Loucy (cell line): Measurements from ENCODE around the gene LBHD2.

Source experiments
- H2AFZ ChIP-seq: fragments of 200-600 bp; sonication (generic); 2 replicates; pipeline ENCODE4 v1.6.0; 2016; ENCODE audit warnings: antibody characterized with exemption, mild to moderate bottlenecking, low read length, moderate library complexity
- H3F3A ChIP-seq: fragments of 200-600 bp; 2 replicates; pipeline ENCODE4 v1.6.0; 2016; ENCODE audit warnings: antibody characterized with exemption, low read depth, mild to moderate bottlenecking
- H3K27me3 ChIP-seq: fragments of 200-600 bp; sonication (generic); 2 replicates; pipeline ENCODE4 v1.6.1; 2014; ENCODE audit warnings: low read length, mild to moderate bottlenecking; ENCODE audit not compliant: insufficient read depth, poor library complexity, severe bottlenecking
- H3K36me3 ChIP-seq: fragments of 200-600 bp; sonication (generic); 2 replicates; pipeline ENCODE4 v1.6.1; 2016; ENCODE audit warnings: low read length; ENCODE audit not compliant: insufficient read depth
- H3K4me1 ChIP-seq: fragments of 200-600 bp; sonication (generic); 2 replicates; pipeline ENCODE4 v1.5.1; 2014; ENCODE audit warnings: low read length, mild to moderate bottlenecking; ENCODE audit not compliant: insufficient read depth, poor library complexity, severe bottlenecking
- H3K4me2 ChIP-seq: fragments of 200-600 bp; sonication (generic); 2 replicates; pipeline ENCODE4 v1.6.0; 2014; ENCODE audit warnings: antibody characterized with exemption, low read length, low read depth, mild to moderate bottlenecking; ENCODE audit not compliant: poor library complexity, severe bottlenecking
- H3K4me3 ChIP-seq: fragments of 200-600 bp; sonication (generic); 2 replicates; pipeline ENCODE4 v1.5.1; 2014; ENCODE audit warnings: low read length, mild to moderate bottlenecking, mixed read lengths; ENCODE audit not compliant: poor library complexity, severe bottlenecking
- H3K79me2 ChIP-seq: fragments of 200-600 bp; sonication (generic); 2 replicates; pipeline ENCODE4 v1.6.1; 2014; ENCODE audit warnings: low read length; ENCODE audit not compliant: insufficient read depth
- H3K9ac ChIP-seq: fragments of 200-600 bp; sonication (generic); 2 replicates; pipeline ENCODE4 v1.6.0; 2014; ENCODE audit warnings: mild to moderate bottlenecking, low read depth, low read length, moderate library complexity; ENCODE audit not compliant: poor library complexity, severe bottlenecking
- H3K9me2 ChIP-seq: fragments of 200-600 bp; sonication (generic); replicated peaks from 2 replicates; pipeline ENCODE4 v1.6.1; 2016; ENCODE audit warnings: low read depth, low read length, mixed read lengths
- H3K9me3 ChIP-seq: fragments of 200-600 bp; sonication (generic); 2 replicates; pipeline ENCODE4 v1.6.1; 2014; ENCODE audit warnings: mild to moderate bottlenecking, antibody characterized with exemption, low read length, low read depth; ENCODE audit not compliant: insufficient read depth
- H4K20me1 ChIP-seq: fragments of 200-600 bp; sonication (generic); 2 replicates; pipeline ENCODE4 v1.6.0; 2014; ENCODE audit warnings: antibody characterized with exemption, low read length, mild to moderate bottlenecking; ENCODE audit not compliant: insufficient read depth, poor library complexity, severe bottlenecking
- EZH2phosphoT487 ChIP-seq: fragments of 200-600 bp; IDR thresholded peaks from 2 replicates; pipeline ENCODE4 v1.6.1; 2018; ENCODE audit warnings: antibody characterized with exemption, mild to moderate bottlenecking, moderate library complexity, borderline replicate concordance
- TF ChIP-seq, protein P1 (sequence below): fragments of 200-600 bp; sonication (generic); conservative IDR thresholded peaks from 2 replicates; pipeline ENCODE4 v1.5.1; 2014; ENCODE audit warnings: mild to moderate bottlenecking, antibody characterized with exemption, low read length

LBHD2 gene

DNA sequence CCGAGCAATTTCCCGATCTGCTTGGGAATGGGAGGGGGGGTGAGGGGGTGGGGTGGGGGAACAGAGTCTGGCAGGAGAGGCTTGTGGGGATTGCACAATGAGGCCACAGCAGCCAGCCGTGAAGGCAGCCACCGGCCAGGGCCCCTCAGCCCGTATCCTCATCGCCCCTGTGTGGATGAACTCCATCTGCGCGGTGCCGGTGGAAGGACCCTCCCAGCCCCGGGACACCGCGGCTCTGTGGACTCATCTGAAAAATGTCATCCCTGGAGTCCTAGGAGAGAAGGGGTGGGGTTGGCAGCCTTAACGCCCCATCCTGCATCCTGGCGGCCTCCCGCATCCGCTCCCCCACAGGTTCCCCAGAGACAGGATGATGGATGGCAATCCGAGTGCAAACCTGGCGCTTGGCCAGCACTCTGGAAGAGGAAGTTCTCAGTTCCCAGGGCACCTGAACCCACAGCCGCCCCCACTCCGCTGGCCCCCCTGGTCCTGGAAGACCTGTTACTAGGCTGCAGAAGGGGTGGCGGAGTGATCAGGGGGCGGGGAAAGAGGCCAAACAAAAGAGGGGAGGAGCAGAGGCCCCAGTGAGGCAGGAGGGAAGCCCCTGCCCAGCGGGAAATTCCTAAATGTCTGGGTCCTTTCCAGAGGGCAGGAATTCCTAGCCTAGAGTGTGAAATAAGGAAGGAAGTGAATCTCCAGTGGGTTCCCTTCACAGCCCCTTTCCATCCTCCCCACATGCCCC is 38.0 kb downstream of the LBHD2 start:
- Histone ChIP-seq H3K27me3 (no peaks in the 10 kb centered on the region), H4K20me1 (no peaks in the 10 kb centered on the region), H3K4me2 (no peak overlapping the region), H3K9me2 (no peaks in the 10 kb centered on the region), H3K79me2 (no peaks in the 10 kb centered on the region), H3F3A (no peaks in the 10 kb centered on the region), H3K36me3 (no peaks in the 10 kb centered on the region), H3K4me1 (no peaks in the 10 kb centered on the region), H3K4me3 (no peak overlapping the region), H3K9me3 (no peaks in the 10 kb centered on the region), H2AFZ (no peak overlapping the region), H3K9ac (no peak overlapping the region)
- no peak for TF ChIP-seq EZH2phosphoT487
- TF ChIP-seq, protein P1, sequence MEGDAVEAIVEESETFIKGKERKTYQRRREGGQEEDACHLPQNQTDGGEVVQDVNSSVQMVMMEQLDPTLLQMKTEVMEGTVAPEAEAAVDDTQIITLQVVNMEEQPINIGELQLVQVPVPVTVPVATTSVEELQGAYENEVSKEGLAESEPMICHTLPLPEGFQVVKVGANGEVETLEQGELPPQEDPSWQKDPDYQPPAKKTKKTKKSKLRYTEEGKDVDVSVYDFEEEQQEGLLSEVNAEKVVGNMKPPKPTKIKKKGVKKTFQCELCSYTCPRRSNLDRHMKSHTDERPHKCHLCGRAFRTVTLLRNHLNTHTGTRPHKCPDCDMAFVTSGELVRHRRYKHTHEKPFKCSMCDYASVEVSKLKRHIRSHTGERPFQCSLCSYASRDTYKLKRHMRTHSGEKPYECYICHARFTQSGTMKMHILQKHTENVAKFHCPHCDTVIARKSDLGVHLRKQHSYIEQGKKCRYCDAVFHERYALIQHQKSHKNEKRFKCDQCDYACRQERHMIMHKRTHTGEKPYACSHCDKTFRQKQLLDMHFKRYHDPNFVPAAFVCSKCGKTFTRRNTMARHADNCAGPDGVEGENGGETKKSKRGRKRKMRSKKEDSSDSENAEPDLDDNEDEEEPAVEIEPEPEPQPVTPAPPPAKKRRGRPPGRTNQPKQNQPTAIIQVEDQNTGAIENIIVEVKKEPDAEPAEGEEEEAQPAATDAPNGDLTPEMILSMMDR, result no peak

DNA sequence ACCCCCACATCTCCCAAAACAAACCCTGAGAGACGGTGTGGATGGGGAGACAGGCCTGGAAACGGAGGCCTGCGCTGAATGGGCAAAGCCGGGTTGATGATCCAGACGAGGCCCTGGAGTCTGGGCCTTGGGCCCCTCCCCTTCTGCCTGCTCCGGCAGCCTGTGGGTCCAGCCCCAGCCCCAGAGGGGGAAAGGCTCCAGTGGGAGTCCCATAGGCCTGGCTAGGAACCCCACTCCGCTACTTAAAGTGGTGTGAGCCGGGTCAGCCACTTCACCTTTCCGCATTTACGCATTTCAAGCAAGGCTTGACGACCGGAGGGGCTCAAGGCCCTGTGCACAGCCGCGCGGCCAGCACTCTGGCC is 38.6 kb downstream of the LBHD2 start:
- Histone ChIP-seq H3K9ac (no peak overlapping the region), H3K9me2 (no peaks in the 10 kb centered on the region), H3F3A (no peaks in the 10 kb centered on the region), H3K36me3 (no peaks in the 10 kb centered on the region), H3K4me3 (no peak overlapping the region), H3K79me2 (no peaks in the 10 kb centered on the region), H3K9me3 (no peaks in the 10 kb centered on the region), H3K4me1 (no peaks in the 10 kb centered on the region), H4K20me1 (no peaks in the 10 kb centered on the region), H3K4me2 (no peak overlapping the region), H3K27me3 (no peaks in the 10 kb centered on the region), H2AFZ (no peak overlapping the region)
- TF ChIP-seq, protein P1, result no peak
- TF ChIP-seq EZH2phosphoT487, result no peak

DNA sequence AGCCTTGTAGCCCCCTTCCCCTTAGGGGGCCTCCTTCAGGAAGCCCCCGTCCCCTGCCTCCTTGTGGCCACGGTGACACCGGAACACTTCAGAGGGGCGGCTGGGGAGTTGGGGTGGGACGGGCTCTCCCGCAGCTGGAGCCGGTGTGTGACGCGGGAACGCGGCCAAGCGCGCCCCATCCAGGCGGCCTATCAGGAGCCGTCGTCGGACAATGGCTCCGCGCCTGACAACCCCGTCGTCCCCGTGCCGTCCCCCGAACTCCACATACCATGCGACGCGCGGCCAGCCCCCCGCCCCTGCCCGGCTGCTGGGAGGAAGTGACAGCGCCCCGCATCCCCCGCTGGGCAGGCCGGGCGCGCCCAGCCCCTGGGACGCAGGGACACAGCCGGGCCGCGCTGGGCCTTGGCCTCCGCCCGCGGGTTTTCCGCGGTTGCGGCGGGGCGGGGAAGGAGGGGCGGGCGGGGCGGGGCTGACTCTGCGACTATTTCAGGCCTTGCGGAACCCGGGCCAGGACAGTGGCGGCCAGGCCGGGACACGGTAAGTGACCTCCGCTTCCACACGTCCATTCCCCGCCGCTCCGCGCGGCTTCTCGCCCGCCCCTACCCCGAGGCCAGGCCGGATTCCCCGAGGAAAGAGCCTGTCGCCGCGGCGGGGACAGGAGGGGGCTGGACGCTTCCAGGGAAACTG is 39.1 kb downstream of the LBHD2 start, which contains the start of gene TNFAIP2:
Gene TNFAIP2 (plus strand): TSS at position 515 of the 687 bp plus-strand sequence. CDS start 2,997 bp downstream, outside the sequence.
- Histone ChIP-seq H3K4me1 (no peaks in the 10 kb centered on the region), H3K4me2 (peak within 1 kb of the TSS; percentile 37), H3K36me3 (no peaks in the 10 kb centered on the region), H3F3A (no peaks in the 10 kb centered on the region), H3K79me2 (no peaks in the 10 kb centered on the region), H3K9ac (no peak within 1 kb of the TSS), H4K20me1 (no peaks in the 10 kb centered on the region), H3K27me3 (no peaks in the 10 kb centered on the region), H2AFZ (peak within 1 kb of the TSS; percentile 43; the same call in 1 of the 2 replicates), H3K9me3 (no peaks in the 10 kb centered on the region), H3K4me3 (no peak within 1 kb of the TSS), H3K9me2 (no peaks in the 10 kb centered on the region)
- TF ChIP-seq, protein P1, result no peak
- no peak for TF ChIP-seq EZH2phosphoT487
